ENCODE results near the gene ENPP6.
A peak's percentile ranks its signal among the peaks of the same experiment; 100 is the strongest.

Gene ENPP6

GRCh38 chr4:184250795-184251669 is 33.4 kb upstream of the ENPP6 start:
- Mint-ChIP-seq H3K27ac (no peak overlapping the region), H3K9me3 (no peaks in the 10 kb centered on the region), H3K4me1 (ENCODE audit: low read depth) (peaks cover 24% of the 10 kb centered on the region), H3K27me3 (ENCODE audit: low read depth) (no peaks in the 10 kb centered on the region), H3K36me3 (ENCODE audit: low read depth) (peaks cover 3% of the 10 kb centered on the region), H3K4me3 (no peak overlapping the region)

GRCh38 chr4:184248216-184248615 is 30.5 kb upstream of the ENPP6 start:
- Mint-ChIP-seq H3K36me3 (ENCODE audit: low read depth) (peaks cover 6% of the 10 kb centered on the region), H3K27me3 (ENCODE audit: low read depth) (no peaks in the 10 kb centered on the region), H3K4me3 (no peak overlapping the region), H3K9me3 (peaks cover 4% of the 10 kb centered on the region), H3K27ac (no peak overlapping the region), H3K4me1 (ENCODE audit: low read depth) (peaks cover 24% of the 10 kb centered on the region)

- Mint-ChIP-seq H3K4me1 (ENCODE audit: low read depth) (peaks cover 24% of the 10 kb centered on the region), H3K27me3 (ENCODE audit: low read depth) (no peaks in the 10 kb centered on the region), H3K27ac (no peak overlapping the region), H3K36me3 (ENCODE audit: low read depth) (peaks cover 6% of the 10 kb centered on the region), H3K4me3 (no peak overlapping the region), H3K9me3 (peaks cover 4% of the 10 kb centered on the region)
These were observed 29.7 kb upstream of the ENPP6 start for GRCh38 chr4:184247421-184247820.

GRCh38 chr4:184246426-184246825 is 28.8 kb upstream of the ENPP6 start:
- Mint-ChIP-seq H3K4me1 (ENCODE audit: low read depth) (peaks cover 18% of the 10 kb centered on the region), H3K27ac (no peak overlapping the region), H3K27me3 (ENCODE audit: low read depth) (no peaks in the 10 kb centered on the region), H3K9me3 (peaks cover 4% of the 10 kb centered on the region), H3K4me3 (no peak overlapping the region), H3K36me3 (ENCODE audit: low read depth) (peaks cover 4% of the 10 kb centered on the region)

GRCh38 chr4:184238072-184238745 is 20.5 kb upstream of the ENPP6 start:
- H3K4me3 Mint-ChIP-seq, result peak overlapping the region; percentile 57
- peaks cover 43% of the 10 kb centered on the region for H3K4me1 Mint-ChIP-seq (ENCODE audit: low read depth)
- no peaks in the 10 kb centered on the region for H3K27me3 Mint-ChIP-seq (ENCODE audit: low read depth)
- no peaks in the 10 kb centered on the region for H3K9me3 Mint-ChIP-seq
- H3K27ac Mint-ChIP-seq, result peak overlapping the region; percentile 93
- peaks cover 5% of the 10 kb centered on the region for H3K36me3 Mint-ChIP-seq (ENCODE audit: low read depth)

GRCh38 chr4:184237612-184238011 is 19.9 kb upstream of the ENPP6 start:
- H3K27ac Mint-ChIP-seq, result peak overlapping the region; percentile 93
- no peaks in the 10 kb centered on the region for H3K9me3 Mint-ChIP-seq
- no peaks in the 10 kb centered on the region for H3K27me3 Mint-ChIP-seq (ENCODE audit: low read depth)
- H3K36me3 Mint-ChIP-seq (ENCODE audit: low read depth), result peaks cover 5% of the 10 kb centered on the region
- peak overlapping the region; percentile 57 for H3K4me3 Mint-ChIP-seq
- H3K4me1 Mint-ChIP-seq (ENCODE audit: low read depth), result peaks cover 43% of the 10 kb centered on the region

GRCh38 chr4:184235526-184235925 is 17.9 kb upstream of the ENPP6 start:
- H3K27me3 Mint-ChIP-seq (ENCODE audit: low read depth), result no peaks in the 10 kb centered on the region
- H3K36me3 Mint-ChIP-seq (ENCODE audit: low read depth), result peaks cover 5% of the 10 kb centered on the region
- peak overlapping the region; percentile 93 for H3K27ac Mint-ChIP-seq
- no peaks in the 10 kb centered on the region for H3K9me3 Mint-ChIP-seq
- H3K4me1 Mint-ChIP-seq (ENCODE audit: low read depth), result peaks cover 57% of the 10 kb centered on the region
- no peak overlapping the region for H3K4me3 Mint-ChIP-seq

- H3K27me3 Mint-ChIP-seq (ENCODE audit: low read depth), result no peaks in the 10 kb centered on the region
- no peaks in the 10 kb centered on the region for H3K9me3 Mint-ChIP-seq
- H3K4me3 Mint-ChIP-seq, result no peak overlapping the region
- peaks cover 5% of the 10 kb centered on the region for H3K36me3 Mint-ChIP-seq (ENCODE audit: low read depth)
- H3K27ac Mint-ChIP-seq, result no peak overlapping the region
- H3K4me1 Mint-ChIP-seq (ENCODE audit: low read depth), result peaks cover 67% of the 10 kb centered on the region
These were observed 16.5 kb upstream of the ENPP6 start for GRCh38 chr4:184234155-184234554.

- no peaks in the 10 kb centered on the region for H3K27me3 Mint-ChIP-seq (ENCODE audit: low read depth)
- no peak overlapping the region for H3K27ac Mint-ChIP-seq
- peaks cover 6% of the 10 kb centered on the region for H3K9me3 Mint-ChIP-seq
- peaks cover 10% of the 10 kb centered on the region for H3K36me3 Mint-ChIP-seq (ENCODE audit: low read depth)
- no peak overlapping the region for H3K4me3 Mint-ChIP-seq
- peaks cover 72% of the 10 kb centered on the region for H3K4me1 Mint-ChIP-seq (ENCODE audit: low read depth)
These were observed 15.3 kb upstream of the ENPP6 start for GRCh38 chr4:184232975-184233374.

- Mint-ChIP-seq H3K4me1 (ENCODE audit: low read depth) (peaks cover 73% of the 10 kb centered on the region), H3K27ac (no peak overlapping the region), H3K4me3 (no peak overlapping the region), H3K27me3 (ENCODE audit: low read depth) (no peaks in the 10 kb centered on the region), H3K9me3 (peaks cover 7% of the 10 kb centered on the region), H3K36me3 (ENCODE audit: low read depth) (peaks cover 8% of the 10 kb centered on the region)
These were observed 14.5 kb upstream of the ENPP6 start for GRCh38 chr4:184232202-184232601.

GRCh38 chr4:184231573-184231972 is 13.9 kb upstream of the ENPP6 start:
- no peaks in the 10 kb centered on the region for H3K27me3 Mint-ChIP-seq (ENCODE audit: low read depth)
- no peak overlapping the region for H3K4me3 Mint-ChIP-seq
- peaks cover 69% of the 10 kb centered on the region for H3K4me1 Mint-ChIP-seq (ENCODE audit: low read depth)
- peak overlapping the region; percentile 39 for H3K27ac Mint-ChIP-seq
- peaks cover 8% of the 10 kb centered on the region for H3K36me3 Mint-ChIP-seq (ENCODE audit: low read depth)
- peaks cover 13% of the 10 kb centered on the region for H3K9me3 Mint-ChIP-seq

GRCh38 chr4:184228056-184228705 is 10.5 kb upstream of the ENPP6 start:
- H3K9me3 Mint-ChIP-seq, result peaks cover 27% of the 10 kb centered on the region
- H3K36me3 Mint-ChIP-seq (ENCODE audit: low read depth), result peaks cover 21% of the 10 kb centered on the region
- peaks cover 49% of the 10 kb centered on the region for H3K4me1 Mint-ChIP-seq (ENCODE audit: low read depth)
- H3K4me3 Mint-ChIP-seq, result peak overlapping the region; percentile 2
- H3K27me3 Mint-ChIP-seq (ENCODE audit: low read depth), result peaks cover 6% of the 10 kb centered on the region
- H3K27ac Mint-ChIP-seq, result peak overlapping the region; percentile 33

- no peak overlapping the region for H3K27ac Mint-ChIP-seq
- peaks cover 12% of the 10 kb centered on the region for H3K27me3 Mint-ChIP-seq (ENCODE audit: low read depth)
- H3K4me3 Mint-ChIP-seq, result no peak overlapping the region
- peaks cover 8% of the 10 kb centered on the region for H3K36me3 Mint-ChIP-seq (ENCODE audit: low read depth)
- H3K4me1 Mint-ChIP-seq (ENCODE audit: low read depth), result peaks cover 6% of the 10 kb centered on the region
- peaks cover 3% of the 10 kb centered on the region for H3K9me3 Mint-ChIP-seq
These were observed 1.2 kb downstream of the ENPP6 start for GRCh38 chr4:184216515-184216914.

- Mint-ChIP-seq H3K27me3 (ENCODE audit: low read depth) (peaks cover 12% of the 10 kb centered on the region), H3K4me1 (ENCODE audit: low read depth) (peaks cover 2% of the 10 kb centered on the region)
These were observed 1.9 kb downstream of the ENPP6 start for GRCh38 chr4:184215709-184216328.

More at GRCh38 chr4:184215709-184216328, 1.9 kb downstream of the ENPP6 start:
- Mint-ChIP-seq H3K36me3 (ENCODE audit: low read depth) (peaks cover 5% of the 10 kb centered on the region), H3K27ac (no peak overlapping the region), H3K9me3 (peaks cover 3% of the 10 kb centered on the region), H3K4me3 (no peak overlapping the region)

Measured in T-helper 1 cell treated with Interleukin-12 subunit alpha and Interleukin-12 subunit beta and Interleukin-4 antibody, amounts not matched to agents 30 μg/mL and 1 μg/mL, for 36 hours (primary cell).